ENCODE results near the gene BRINP1. TPM values are rescaled to one million over a fixed set of nuclear protein-coding genes. Genes with fewer than 3 reads are reported as not detected.

The BRINP1 gene
- total RNA-seq, 2 experiments from 2014 or later: not detected

DNA sequence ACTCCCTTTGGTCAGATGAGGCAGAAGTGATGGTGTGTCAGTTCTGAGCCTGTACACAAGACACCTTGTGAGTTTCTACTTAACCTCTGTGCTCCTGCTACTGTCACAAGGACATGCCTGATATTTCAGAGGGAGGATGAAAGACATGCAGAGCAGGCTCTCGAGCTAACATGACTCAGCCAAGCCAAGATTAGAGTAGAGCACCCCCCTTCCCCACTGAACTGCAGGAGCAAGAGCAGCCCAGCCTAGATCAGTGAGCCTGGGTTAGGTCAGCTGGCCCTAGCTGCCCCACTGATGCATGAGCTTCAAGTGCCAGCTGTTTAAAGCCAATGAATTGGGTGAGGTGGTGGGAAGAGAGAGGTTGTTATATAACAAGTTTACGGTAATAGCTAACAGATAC, 36.7 kb downstream of the BRINP1 start:
- H3K36me3 Mint-ChIP-seq: no peaks in the 10 kb centered on the region
- no peak overlapping the region for H3K27ac Mint-ChIP-seq
- H3K9me3 Mint-ChIP-seq: peaks cover 31% of the 10 kb centered on the region
- H3K4me3 Mint-ChIP-seq: no peak overlapping the region
- DNase-seq: no peak
- intact Hi-C loops (cut with micrococcal nuclease): no loop called here
- POLR2A ChIA-PET: no interaction called here
- H3K4me1 Mint-ChIP-seq (ENCODE audit: low read depth): no peaks in the 10 kb centered on the region
- H3K27me3 Mint-ChIP-seq: no peaks in the 10 kb centered on the region
- CTCF ChIA-PET: no interaction called here

DNA sequence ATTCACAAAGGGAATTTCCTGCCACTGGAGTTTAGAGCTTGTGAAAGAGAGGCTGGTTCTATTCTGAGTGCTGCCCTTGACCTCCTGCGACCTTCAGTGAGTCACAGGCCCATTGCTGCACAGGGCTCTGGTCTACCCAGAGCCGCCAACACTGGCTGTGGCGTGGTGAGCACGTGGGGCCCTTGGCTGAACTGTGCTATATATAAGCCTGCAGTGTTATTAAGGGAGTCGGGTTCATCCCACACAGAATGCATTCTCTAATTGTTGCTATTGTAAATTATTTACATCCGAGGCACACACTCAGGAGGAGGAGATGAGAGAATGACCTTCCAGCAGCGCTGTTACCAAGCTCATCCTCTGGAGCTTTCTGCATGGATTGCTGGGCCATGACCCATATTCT, 47.1 kb downstream of the BRINP1 start:
- Mint-ChIP-seq H3K4me1 (ENCODE audit: low read depth) (no peaks in the 10 kb centered on the region), H3K27ac (no peak overlapping the region), H3K9me3 (peaks cover 11% of the 10 kb centered on the region), H3K36me3 (no peaks in the 10 kb centered on the region), H3K27me3 (no peaks in the 10 kb centered on the region), H3K4me3 (no peak overlapping the region)
- DNase-seq: no peak
- CTCF ChIA-PET: no interaction called here
- POLR2A ChIA-PET: no interaction called here
- intact Hi-C loops (cut with micrococcal nuclease): no loop called here

DNA sequence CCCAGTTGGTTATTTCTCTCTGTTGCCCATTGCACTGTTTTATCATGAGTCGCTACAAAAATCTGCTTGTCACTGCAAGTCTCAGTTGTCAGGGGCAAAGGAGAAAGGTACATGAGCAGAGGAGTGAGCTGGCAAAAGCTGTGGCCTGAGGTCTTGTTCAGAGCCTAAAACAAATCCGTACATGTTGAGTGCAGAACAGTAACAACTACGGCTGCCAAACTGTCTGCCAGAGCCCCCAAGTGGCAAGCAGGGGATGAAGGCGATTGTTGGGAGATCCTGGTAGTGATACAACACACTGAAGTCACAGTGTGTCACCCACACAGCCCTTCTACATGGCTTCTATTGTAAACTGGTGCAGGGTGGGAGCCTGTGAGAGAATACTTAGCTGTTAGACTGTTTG, 50.9 kb downstream of the BRINP1 start:
- ChIA-PET CTCF (no interaction called here), POLR2A (no interaction called here)
- DNase-seq: no peak
- intact Hi-C loops (cut with micrococcal nuclease): no loop called here
- peaks cover 14% of the 10 kb centered on the region for H3K9me3 Mint-ChIP-seq
- H3K36me3 Mint-ChIP-seq: no peaks in the 10 kb centered on the region
- H3K4me3 Mint-ChIP-seq: no peak overlapping the region
- H3K27ac Mint-ChIP-seq: no peak overlapping the region
- H3K27me3 Mint-ChIP-seq: no peaks in the 10 kb centered on the region
- no peaks in the 10 kb centered on the region for H3K4me1 Mint-ChIP-seq (ENCODE audit: low read depth)

DNA sequence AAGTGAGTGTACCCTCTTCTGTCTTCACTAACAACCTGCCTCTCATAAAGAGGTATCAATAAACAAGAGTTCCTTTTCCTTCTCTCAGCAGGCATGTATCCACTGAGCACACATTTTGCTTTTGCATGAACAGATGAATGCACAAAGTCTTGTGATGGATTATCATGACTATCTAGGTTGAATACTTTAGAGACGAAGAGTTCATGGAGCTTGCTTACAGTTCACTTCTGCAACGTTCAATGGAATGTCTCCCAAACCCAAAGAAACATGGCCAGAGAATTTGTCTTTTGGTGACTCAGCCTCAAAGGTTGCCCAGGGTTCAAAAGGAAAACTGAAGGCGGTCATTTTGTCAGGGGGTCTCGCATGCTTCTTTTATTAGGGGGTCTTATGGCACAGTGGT, 55.4 kb downstream of the BRINP1 start:
- DNase-seq: no peak
- Mint-ChIP-seq H3K4me3 (no peak overlapping the region), H3K4me1 (ENCODE audit: low read depth) (no peaks in the 10 kb centered on the region), H3K36me3 (no peaks in the 10 kb centered on the region), H3K27ac (no peak overlapping the region), H3K9me3 (peaks cover 8% of the 10 kb centered on the region), H3K27me3 (no peaks in the 10 kb centered on the region)
- intact Hi-C loops (cut with micrococcal nuclease): no loop called here
- ChIA-PET CTCF (no interaction called here), POLR2A (no interaction called here)

DNA sequence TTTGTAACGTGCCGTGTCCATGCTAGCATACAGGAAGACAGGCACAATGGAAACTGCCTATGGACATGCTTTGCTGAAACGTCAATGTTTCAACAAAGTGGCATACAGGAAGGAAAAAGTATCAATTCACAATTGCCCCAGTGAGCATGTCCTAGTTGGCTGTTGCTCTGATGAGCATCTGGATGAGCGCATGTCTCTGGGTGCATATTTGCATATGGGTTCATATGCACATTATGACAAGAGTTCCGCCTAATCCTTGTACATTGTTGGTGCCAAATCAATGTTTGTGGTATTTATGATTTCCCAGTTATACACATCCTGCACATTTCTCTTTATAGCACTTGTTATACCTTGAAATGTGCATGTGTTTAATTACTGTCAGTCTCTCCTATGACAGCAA, 58.5 kb downstream of the BRINP1 start:
- Mint-ChIP-seq H3K36me3 (no peaks in the 10 kb centered on the region), H3K27me3 (no peaks in the 10 kb centered on the region), H3K4me3 (no peak overlapping the region), H3K27ac (no peak overlapping the region), H3K4me1 (ENCODE audit: low read depth) (no peaks in the 10 kb centered on the region), H3K9me3 (peaks cover 5% of the 10 kb centered on the region)
- POLR2A ChIA-PET: no interaction called here
- intact Hi-C loops (cut with micrococcal nuclease): no loop called here
- CTCF ChIA-PET: no interaction called here
- DNase-seq: no peak

DNA sequence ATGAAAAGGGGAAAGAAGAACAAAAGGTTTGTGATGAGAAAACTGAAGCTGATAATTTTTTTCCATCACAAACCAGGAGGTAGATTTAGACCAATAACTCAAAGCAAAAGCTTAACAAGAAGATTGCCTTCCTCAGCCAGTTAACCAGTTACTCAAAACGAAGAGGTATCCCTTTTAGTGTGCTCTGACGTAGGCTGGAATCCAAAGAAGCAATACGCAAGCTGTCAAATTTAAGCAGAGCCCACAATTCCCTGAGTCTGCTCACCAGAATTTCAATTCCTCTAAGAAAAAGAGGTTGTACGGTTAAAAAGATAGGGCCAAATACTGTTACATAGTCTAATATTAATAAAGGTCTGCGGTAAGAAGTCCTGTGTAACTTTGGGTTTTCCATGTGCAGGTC, 61.8 kb downstream of the BRINP1 start:
- H3K9me3 Mint-ChIP-seq: no peaks in the 10 kb centered on the region
- POLR2A ChIA-PET: no interaction called here
- intact Hi-C loops (cut with micrococcal nuclease): no loop called here
- no peaks in the 10 kb centered on the region for H3K36me3 Mint-ChIP-seq
- DNase-seq: no peak
- no peaks in the 10 kb centered on the region for H3K27me3 Mint-ChIP-seq
- no peak overlapping the region for H3K4me3 Mint-ChIP-seq
- CTCF ChIA-PET: no interaction called here
- H3K27ac Mint-ChIP-seq: no peak overlapping the region
- no peaks in the 10 kb centered on the region for H3K4me1 Mint-ChIP-seq (ENCODE audit: low read depth)

DNA sequence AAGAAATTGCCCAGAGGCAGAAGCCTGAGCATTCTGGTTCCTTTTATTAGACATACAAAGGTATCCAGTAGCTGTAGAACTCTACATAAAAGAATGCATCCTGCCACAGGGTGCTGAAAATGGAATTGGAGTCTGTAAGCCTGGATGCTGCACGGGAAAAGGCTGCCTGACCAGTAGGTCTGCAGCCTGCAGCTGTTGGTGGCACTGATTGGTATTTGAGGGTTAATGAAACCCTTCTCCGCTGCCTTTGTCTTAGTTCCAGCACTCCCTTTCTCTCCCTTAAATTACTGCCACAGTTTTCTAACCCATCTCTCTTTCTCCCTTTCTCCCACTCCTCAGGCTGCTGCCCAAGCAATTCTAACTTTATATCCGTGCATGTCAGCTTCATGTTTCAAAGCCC, 64.7 kb downstream of the BRINP1 start:
- Mint-ChIP-seq H3K4me1 (ENCODE audit: low read depth) (no peaks in the 10 kb centered on the region), H3K27me3 (no peaks in the 10 kb centered on the region), H3K4me3 (no peak overlapping the region), H3K9me3 (no peaks in the 10 kb centered on the region), H3K27ac (no peak overlapping the region), H3K36me3 (no peaks in the 10 kb centered on the region)
- DNase-seq: no peak
- ChIA-PET CTCF (no interaction called here), POLR2A (no interaction called here)
- intact Hi-C loops (cut with micrococcal nuclease): no loop called here

DNA sequence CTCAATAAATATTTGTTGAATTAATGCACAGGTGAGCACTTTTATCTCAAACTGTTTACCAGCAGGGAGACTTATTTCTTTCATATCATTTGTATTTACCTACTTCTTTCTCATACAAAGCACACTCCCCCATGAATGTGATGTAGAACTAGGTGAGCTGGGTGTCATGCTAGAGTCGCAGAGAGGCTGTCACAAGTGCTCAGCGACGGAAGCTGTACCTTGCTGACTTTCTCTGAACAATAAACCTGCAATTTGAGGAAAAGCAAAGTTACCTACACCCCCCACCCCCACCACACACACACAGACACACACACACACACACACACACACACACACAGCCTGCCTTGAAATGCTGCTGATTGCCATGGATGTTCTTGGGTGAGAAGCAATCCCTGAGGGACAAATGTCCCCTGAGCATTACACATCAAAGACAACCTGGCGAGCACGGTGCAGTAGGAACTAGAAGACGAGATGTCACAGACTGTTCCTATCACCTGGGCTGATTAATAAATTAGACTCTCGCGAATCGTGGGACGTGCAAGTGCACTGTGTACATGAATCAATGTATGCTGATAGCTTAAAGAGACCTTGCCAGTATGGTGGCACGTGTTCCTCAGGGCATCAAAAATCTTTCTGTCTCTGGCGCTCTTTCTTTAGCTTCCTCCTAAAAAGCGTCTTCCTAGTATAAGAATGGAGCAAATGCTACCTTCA, 66.1 kb downstream of the BRINP1 start:
- POLR2A ChIA-PET: no interaction called here
- CTCF ChIA-PET: no interaction called here
- no peak overlapping the region for H3K4me3 Mint-ChIP-seq
- H3K27me3 Mint-ChIP-seq: no peaks in the 10 kb centered on the region
- H3K4me1 Mint-ChIP-seq (ENCODE audit: low read depth): no peaks in the 10 kb centered on the region
- H3K27ac Mint-ChIP-seq: no peak overlapping the region
- DNase-seq: no peak
- no peaks in the 10 kb centered on the region for H3K9me3 Mint-ChIP-seq
- intact Hi-C loops (cut with micrococcal nuclease): no loop called here
- no peaks in the 10 kb centered on the region for H3K36me3 Mint-ChIP-seq

DNA sequence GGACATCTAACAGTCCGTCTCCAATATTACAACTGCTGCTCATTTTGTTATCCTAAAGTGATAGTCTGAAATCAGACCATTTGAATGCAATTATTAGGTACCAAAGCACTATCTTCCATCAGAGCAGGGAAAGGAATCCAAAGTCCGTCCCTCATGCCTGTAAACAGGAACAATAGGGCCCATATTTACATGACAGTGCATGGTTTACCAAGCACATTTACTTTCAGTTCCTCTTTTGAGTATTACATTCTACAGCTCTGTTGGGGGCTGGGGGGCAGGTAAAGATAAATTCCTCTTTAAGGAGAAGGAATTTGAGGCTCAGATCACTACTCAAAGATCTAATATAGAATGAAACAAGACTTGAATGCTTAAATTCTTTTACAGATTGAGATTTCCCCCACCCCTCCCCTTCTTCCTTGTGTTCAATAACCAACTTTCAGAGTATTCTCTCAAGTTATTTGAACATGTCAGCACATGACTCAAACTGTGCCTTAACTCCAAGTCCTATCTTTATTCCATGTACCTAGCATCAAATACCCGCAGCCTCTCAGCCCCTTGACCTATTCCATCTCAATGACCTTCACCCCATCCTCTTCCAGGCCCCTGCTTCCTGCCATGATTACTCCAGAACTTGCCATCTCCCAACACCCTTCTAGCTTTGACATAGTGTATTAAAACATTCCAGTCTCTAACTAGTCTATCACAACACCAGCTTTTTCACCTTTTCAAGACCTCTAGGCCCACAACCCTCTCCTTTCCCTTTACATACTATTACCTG, 71.0 kb downstream of the BRINP1 start:
- DNase-seq: no peak
- POLR2A ChIA-PET: no interaction called here
- CTCF ChIA-PET: no interaction called here
- Mint-ChIP-seq H3K4me3 (no peak overlapping the region), H3K9me3 (peaks cover 3% of the 10 kb centered on the region), H3K27ac (no peak overlapping the region), H3K36me3 (no peaks in the 10 kb centered on the region), H3K4me1 (ENCODE audit: low read depth) (no peaks in the 10 kb centered on the region), H3K27me3 (no peaks in the 10 kb centered on the region)
- intact Hi-C loops (cut with micrococcal nuclease): no loop called here

DNA sequence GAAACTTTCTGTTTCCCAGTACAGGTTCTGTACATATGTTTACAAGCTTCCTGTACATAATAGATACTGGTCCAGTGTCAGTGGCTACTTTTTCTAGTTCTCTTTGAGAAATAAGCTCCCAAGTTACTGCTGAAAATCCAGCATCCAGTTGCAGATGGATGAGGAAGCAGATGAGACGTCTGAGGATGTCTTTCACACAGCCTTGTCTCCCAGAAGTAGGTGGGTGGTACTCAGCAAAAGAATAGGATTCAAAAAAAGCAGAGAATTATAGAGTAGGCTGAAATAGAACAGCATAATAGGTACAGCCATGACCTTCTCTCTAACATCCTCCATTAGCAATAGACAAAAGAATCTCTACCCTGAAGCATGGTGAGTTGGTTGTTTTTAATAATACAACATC, 77.7 kb downstream of the BRINP1 start:
- POLR2A ChIA-PET: no interaction called here
- DNase-seq: no peak
- Mint-ChIP-seq H3K27me3 (no peaks in the 10 kb centered on the region), H3K36me3 (no peaks in the 10 kb centered on the region), H3K9me3 (peaks cover 3% of the 10 kb centered on the region), H3K27ac (no peak overlapping the region), H3K4me3 (no peak overlapping the region), H3K4me1 (ENCODE audit: low read depth) (no peaks in the 10 kb centered on the region)
- intact Hi-C loops (cut with micrococcal nuclease): no loop called here
- CTCF ChIA-PET: no interaction called here

DNA sequence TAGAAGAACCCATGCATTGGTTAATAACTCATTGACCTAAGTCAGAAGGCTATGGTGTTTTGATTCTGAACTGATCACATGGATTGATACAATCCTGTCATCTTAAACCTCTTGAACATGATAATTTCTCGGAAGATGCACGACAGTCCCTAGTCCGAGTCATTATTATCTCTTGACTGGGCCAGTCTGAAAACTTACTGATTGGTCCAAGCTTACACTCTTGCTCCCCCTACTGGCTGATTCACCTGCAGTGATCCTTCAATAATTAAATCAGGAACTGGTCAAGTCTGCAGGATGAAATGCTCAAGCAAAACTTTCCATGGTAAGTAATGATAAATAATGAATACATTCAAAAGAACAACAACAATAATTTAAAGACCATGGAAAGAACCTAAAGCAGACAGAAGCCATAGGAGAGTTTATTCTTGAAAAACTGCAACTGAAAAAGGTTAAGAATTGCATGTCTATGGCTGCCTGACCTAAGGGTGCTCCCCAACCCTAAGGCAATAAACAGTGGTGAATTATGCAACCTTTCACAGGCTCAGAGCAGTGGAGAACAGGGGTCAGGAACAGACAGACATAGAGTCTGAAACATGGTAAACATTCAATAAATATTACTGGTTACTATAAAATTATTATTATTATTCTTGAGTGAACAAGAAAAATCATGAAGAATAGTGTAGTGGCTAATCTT, 79.3 kb downstream of the BRINP1 start:
- ChIA-PET CTCF (interaction anchor here (1.1 kb wide), 1 partner anchor 16 kb away, joined by 4 read pairs; no protein-coding TSS in a partner anchor), POLR2A (no interaction called here)
- Mint-ChIP-seq H3K9me3 (no peaks in the 10 kb centered on the region), H3K27me3 (no peaks in the 10 kb centered on the region), H3K27ac (no peak overlapping the region), H3K4me1 (ENCODE audit: low read depth) (no peaks in the 10 kb centered on the region), H3K36me3 (no peaks in the 10 kb centered on the region), H3K4me3 (no peak overlapping the region)
- intact Hi-C loops (cut with micrococcal nuclease): loop anchor here (10.0 kb wide), 1 partner anchor 1645 kb away; no protein-coding TSS in a partner anchor
- peak; percentile 9 for DNase-seq

DNA sequence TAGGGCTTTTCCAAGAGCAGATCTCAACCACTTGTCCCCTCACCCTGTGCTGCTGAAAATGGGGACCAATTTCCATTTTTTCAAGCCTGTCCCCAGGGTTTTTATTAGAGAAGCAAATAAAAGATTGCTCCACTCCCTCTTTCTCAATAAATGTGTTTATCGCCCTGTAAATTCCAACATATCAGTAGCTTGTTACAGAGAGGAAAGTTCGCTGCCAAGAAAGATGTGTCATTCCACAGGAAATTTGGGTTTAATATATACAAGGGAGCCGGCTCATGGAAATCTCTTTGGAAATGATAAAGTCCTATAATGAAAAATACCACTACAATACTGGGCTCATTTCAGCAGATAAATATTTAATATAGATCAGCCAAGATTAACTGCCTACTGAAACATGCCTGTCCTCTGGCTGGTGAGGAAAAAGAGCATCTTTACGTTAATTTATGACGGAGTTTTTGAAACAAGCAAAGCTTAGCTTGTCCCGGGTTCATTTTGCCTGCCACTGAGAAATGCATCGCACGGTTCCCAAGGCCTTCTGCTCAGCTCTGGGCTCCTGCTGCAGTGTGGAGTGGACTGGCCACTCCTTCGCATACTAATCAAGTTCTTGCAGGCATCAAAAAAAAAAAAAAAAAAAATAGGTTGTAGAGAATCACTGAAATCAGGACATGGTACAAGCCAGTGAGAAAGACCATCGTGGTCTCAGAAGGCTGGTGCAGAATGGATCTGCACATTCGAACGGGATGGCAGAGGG, 84.5 kb downstream of the BRINP1 start:
- H3K4me3 Mint-ChIP-seq: no peak overlapping the region
- no peak for DNase-seq
- no peaks in the 10 kb centered on the region for H3K36me3 Mint-ChIP-seq
- H3K27ac Mint-ChIP-seq: no peak overlapping the region
- H3K9me3 Mint-ChIP-seq: no peaks in the 10 kb centered on the region
- CTCF ChIA-PET: no interaction called here
- intact Hi-C loops (cut with micrococcal nuclease): loop anchor here (10.0 kb wide), 1 partner anchor 1640 kb away; no protein-coding TSS in a partner anchor
- POLR2A ChIA-PET: no interaction called here
- H3K27me3 Mint-ChIP-seq: no peaks in the 10 kb centered on the region
- no peaks in the 10 kb centered on the region for H3K4me1 Mint-ChIP-seq (ENCODE audit: low read depth)
